Ectodermal cell (in vitro differentiated cells): Measurements from ENCODE around the gene PTCD2.

Experiments used
- H3K27ac ChIP-seq: 2 replicates; pipeline ENCODE4 v1.7.0; 2013; ENCODE audit warnings: mild to moderate bottlenecking, low read depth, low read length; ENCODE audit not compliant: insufficient read depth, poor library complexity, severe bottlenecking
- H3K27me3 ChIP-seq: 2 replicates; pipeline ENCODE4 v1.7.0; 2013; ENCODE audit warnings: mild to moderate bottlenecking, low read length; ENCODE audit not compliant: insufficient read depth, control insufficient read depth, poor library complexity, severe bottlenecking
- H3K36me3 ChIP-seq: one replicate; pipeline ENCODE4 v1.7.0; 2013; ENCODE audit warnings: low read length; ENCODE audit not compliant: control insufficient read depth, insufficient read depth
- H3K4me1 ChIP-seq: one replicate; pipeline ENCODE4 v1.7.0; 2013; ENCODE audit warnings: low read length; ENCODE audit not compliant: control insufficient read depth, insufficient read depth
- H3K4me3 ChIP-seq: 2 replicates; pipeline ENCODE4 v1.7.0; 2013; ENCODE audit warnings: low read depth, low read length, control low read depth; ENCODE audit not compliant: insufficient read depth
- H3K9me3 ChIP-seq: 2 replicates; pipeline ENCODE4 v1.7.0; 2013; ENCODE audit warnings: mild to moderate bottlenecking, low read length, moderate library complexity; ENCODE audit not compliant: control insufficient read depth
- whole genome bisulfite sequencing, 2 experiments: methylation state at CpG; one replicate each; pipeline ENCODE4 v1.1.7; 2013; ENCODE audit warnings: missing lambda C conversion rate in 2 of 2; 5-methylcytosine and 5-hydroxymethylcytosine counted together

The PTCD2 gene

GRCh38 chr5:72408127-72408526 lies 88.0 kb downstream of the PTCD2 start:
- H3K36me3 ChIP-seq, result no peaks in the 10 kb centered on the region
- peak overlapping the region; percentile 91 for H3K27ac ChIP-seq
- H3K9me3 ChIP-seq, result no peaks in the 10 kb centered on the region
- no peak overlapping the region for H3K4me3 ChIP-seq
- H3K4me1 ChIP-seq, result peaks cover 20% of the 10 kb centered on the region
- 58 to 70% methylated on average over 5 of the region's 5 CpGs for WGBS, 2 experiments
- no peaks in the 10 kb centered on the region for H3K27me3 ChIP-seq

GRCh38 chr5:72408603-72409002 lies 88.4 kb downstream of the PTCD2 start:
- H3K27ac ChIP-seq, result peak overlapping the region; percentile 91
- H3K4me1 ChIP-seq, result peaks cover 20% of the 10 kb centered on the region
- no peaks in the 10 kb centered on the region for H3K27me3 ChIP-seq
- no peak overlapping the region for H3K4me3 ChIP-seq
- H3K9me3 ChIP-seq, result no peaks in the 10 kb centered on the region
- H3K36me3 ChIP-seq, result no peaks in the 10 kb centered on the region
- WGBS, 2 experiments, result 75 to 83% methylated on average over 3 to 4 of the region's 4 CpGs

- Histone ChIP-seq H3K9me3 (no peaks in the 10 kb centered on the region), H3K4me3 (no peak overlapping the region), H3K27me3 (no peaks in the 10 kb centered on the region), H3K4me1 (peaks cover 20% of the 10 kb centered on the region), H3K36me3 (no peaks in the 10 kb centered on the region), H3K27ac (no peak overlapping the region)
- WGBS, 2 experiments, result 94% methylated on average over 2 to 4 of the region's 4 CpGs
These were observed 90.6 kb downstream of the PTCD2 start for GRCh38 chr5:72410688-72411295.

GRCh38 chr5:72412283-72413055 lies 92.3 kb downstream of the PTCD2 start:
- no peak overlapping the region for H3K4me3 ChIP-seq
- 94 to 96% methylated on average over 4 of the region's 4 CpGs for WGBS, 2 experiments
- peaks cover 19% of the 10 kb centered on the region for H3K4me1 ChIP-seq
- no peaks in the 10 kb centered on the region for H3K27me3 ChIP-seq
- no peak overlapping the region for H3K27ac ChIP-seq
- H3K9me3 ChIP-seq, result no peaks in the 10 kb centered on the region
- no peaks in the 10 kb centered on the region for H3K36me3 ChIP-seq

- H3K36me3 ChIP-seq, result no peaks in the 10 kb centered on the region
- H3K27ac ChIP-seq, result no peak overlapping the region
- no peak overlapping the region for H3K4me3 ChIP-seq
- H3K9me3 ChIP-seq, result no peaks in the 10 kb centered on the region
- H3K27me3 ChIP-seq, result no peaks in the 10 kb centered on the region
- 93 to 94% methylated on average over 4 of the region's 5 CpGs for WGBS, 2 experiments
- no peaks in the 10 kb centered on the region for H3K4me1 ChIP-seq
These were observed 95.6 kb downstream of the PTCD2 start for GRCh38 chr5:72415616-72416325.

GRCh38 chr5:72417333-72418062 lies 97.3 kb downstream of the PTCD2 start:
- WGBS, 2 experiments, result 97% methylated on average over 48 of the region's 48 CpGs

More at GRCh38 chr5:72417333-72418062, 97.3 kb downstream of the PTCD2 start:
- Histone ChIP-seq H3K36me3 (no peaks in the 10 kb centered on the region), H3K9me3 (no peaks in the 10 kb centered on the region), H3K4me3 (no peak overlapping the region), H3K4me1 (no peaks in the 10 kb centered on the region), H3K27ac (no peak overlapping the region), H3K27me3 (no peaks in the 10 kb centered on the region)
